Spleen (tissue), 11 donors: ENCODE measurements around the gene CEP135. TPM values are rescaled to one million over a fixed set of nuclear protein-coding genes. Genes with fewer than 3 reads are reported as not detected.

Source experiments
- DNase-seq: peaks from one replicate; pipeline ENCODE4 v3.0.0-alpha.2; 2020
- H3K27ac ChIP-seq, 8 donors: fragments of 200-600 bp; sonication (generic) in 7 of 8; 1 replicate in 4 of 8; 2 replicates in 4 of 8; pipeline versions ENCODE4 v1.5.0 to v1.8.0; 2016 to 2021; ENCODE audit warnings: inconsistent platforms in 4 of 8, mild to moderate bottlenecking in 4 of 8, moderate library complexity in 1 of 8
- H3K27me3 ChIP-seq, 7 donors: fragments of 200-600 bp; sonication (generic) in 6 of 7; replicated peaks in 1 of 7; 1 replicate in 4 of 7; 2 replicates in 3 of 7; pipeline versions ENCODE4 v1.5.0 to v1.8.0; 2016 to 2021; ENCODE audit warnings: inconsistent platforms in 3 of 7, mild to moderate bottlenecking in 1 of 7
- H3K36me3 ChIP-seq, 6 donors: fragments of 200-600 bp; sonication (generic) in 5 of 6; 1 replicate in 4 of 6; 2 replicates in 2 of 6; pipeline versions ENCODE4 v1.5.0 to v1.8.0; 2016 to 2021; ENCODE audit warnings: inconsistent platforms in 2 of 6
- H3K4me1 ChIP-seq, 6 donors: fragments of 200-600 bp; sonication (generic) in 5 of 6; 1 replicate in 3 of 6; 2 replicates in 3 of 6; pipeline versions ENCODE4 v1.5.0 to v1.8.0; 2016 to 2021; ENCODE audit warnings: inconsistent platforms in 3 of 6
- H3K4me3 ChIP-seq, 8 donors: fragments of 200-600 bp; sonication (generic) in 7 of 8; 1 replicate in 4 of 8; 2 replicates in 4 of 8; pipeline versions ENCODE4 v1.5.0 to v1.8.0; 2016 to 2021; ENCODE audit warnings: inconsistent platforms in 4 of 8, mild to moderate bottlenecking in 4 of 8, moderate library complexity in 2 of 8
- H3K9me3 ChIP-seq, 8 donors: fragments of 200-600 bp; sonication (generic) in 7 of 8; 1 replicate in 4 of 8; 2 replicates in 4 of 8; pipeline versions ENCODE4 v1.5.0 to v1.8.0; 2016 to 2021; ENCODE audit warnings: inconsistent platforms in 4 of 8
- POLR2A ChIP-seq, 3 donors: fragments of 450-650 bp; IDR thresholded peaks; one replicate each; pipeline ENCODE4 v1.5.1; 2017; ENCODE audit warnings: antibody characterized with exemption in 3 of 3, mild to moderate bottlenecking in 1 of 3
- POLR2AphosphoS5 ChIP-seq, 3 donors: sonication (generic); formaldehyde crosslinking; IDR thresholded peaks; one replicate each; pipeline ENCODE4 v1.5.1; 2017; ENCODE audit warnings: antibody characterized with exemption in 3 of 3
- WGBS, 5 donors: extraction: QIAGEN DNeasy Blood & Tissue Kit in 3 of 5; methylation state at CpG; one replicate each; pipeline versions ENCODE4 v1.1.5 to v1.1.7; 2013 to 2018; 5-methylcytosine and 5-hydroxymethylcytosine counted together
- intact Hi-C: fragments of 100-400 bp; cut with DNase I; formaldehyde crosslinking; loops from one replicate; pipeline ENCODE4 v1.15.0; 2023; ENCODE audit warnings: low total_unique reads
- polyA plus RNA-seq, 3 donors: library from polyadenylated mRNA; stranded (reverse); fragments of 200-250 nt; gene quantifications; one replicate each; pipeline ENCODE4 v1.2.1, GENCODE V29; 2013
- total RNA-seq, 7 donors: library from RNA; depleted of rRNA in 3 of 7; stranded (reverse); fragments of >200 nt in 3 of 7; fragmentation: NEBNext Ultra II Directional in 4 of 7; extraction: Animal tissue kit (Norgen Biotek cat#: 25700) in 4 of 7; gene quantifications; one replicate each; pipeline versions ENCODE4 v1.1.0 to v1.2.1, GENCODE V29; 2016 to 2021
- TF ChIP-seq, protein P1 (sequence below), 11 experiments: fragments of 200-600 bp in 7 of 11; fragments of 450-650 bp in 4 of 11; sonication (generic) in 4 of 11; IDR thresholded peaks in 8 of 11; conservative IDR thresholded peaks in 3 of 11; 1 replicate in 7 of 11; 2 replicates in 4 of 11; pipeline versions ENCODE4 v1.4.0 to v1.8.0; 2016 to 2021; ENCODE audit warnings: antibody characterized with exemption in 11 of 11, inconsistent platforms in 4 of 11, mild to moderate bottlenecking in 1 of 11
- donor health status: healthy with polysubstance abuse.
- donor health status: DM: no; HTN: no; CAD: no; lungs with moderate emphysema.
- donor health status: DM: no; HTN: no; CAD: no.
- donor health status: Bipolar disorder and iron deficiency.
- donor health status: healthy.
- donor health status: DM: no; HTN: no; CAD: no.
- donor health status: DM: yes; HTN: yes; CAD: no.

CEP135 gene
- total and polyA plus RNA-seq, 10 donors, result 2.7 to 21.5 (median 14.2) TPM

DNA sequence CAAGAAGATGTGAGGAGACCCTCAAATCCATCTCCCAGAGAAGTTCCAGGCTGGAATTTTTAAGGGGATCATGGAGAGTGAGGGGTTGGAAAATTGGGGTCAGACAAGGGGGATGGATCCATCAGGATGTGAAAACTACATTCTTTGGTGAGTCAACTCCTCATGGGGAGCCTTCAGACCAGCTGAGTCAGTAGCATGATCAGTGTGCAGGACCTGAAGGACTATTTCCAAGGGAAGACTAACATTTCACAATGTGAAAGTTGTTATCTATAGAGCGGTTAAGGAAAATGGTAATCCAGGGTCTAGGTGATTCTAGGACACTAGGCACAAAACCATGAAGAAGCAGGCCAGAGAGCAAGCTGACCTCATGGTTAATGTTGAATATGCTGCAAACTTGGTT, 38.6 kb upstream of the CEP135 start:
- TF ChIP-seq POLR2A (IDR thresholded peaks at IDR 0.05), result no peak
- TF ChIP-seq POLR2AphosphoS5 (IDR thresholded peaks at IDR 0.05), result no peak
- TF ChIP-seq, protein P1, sequence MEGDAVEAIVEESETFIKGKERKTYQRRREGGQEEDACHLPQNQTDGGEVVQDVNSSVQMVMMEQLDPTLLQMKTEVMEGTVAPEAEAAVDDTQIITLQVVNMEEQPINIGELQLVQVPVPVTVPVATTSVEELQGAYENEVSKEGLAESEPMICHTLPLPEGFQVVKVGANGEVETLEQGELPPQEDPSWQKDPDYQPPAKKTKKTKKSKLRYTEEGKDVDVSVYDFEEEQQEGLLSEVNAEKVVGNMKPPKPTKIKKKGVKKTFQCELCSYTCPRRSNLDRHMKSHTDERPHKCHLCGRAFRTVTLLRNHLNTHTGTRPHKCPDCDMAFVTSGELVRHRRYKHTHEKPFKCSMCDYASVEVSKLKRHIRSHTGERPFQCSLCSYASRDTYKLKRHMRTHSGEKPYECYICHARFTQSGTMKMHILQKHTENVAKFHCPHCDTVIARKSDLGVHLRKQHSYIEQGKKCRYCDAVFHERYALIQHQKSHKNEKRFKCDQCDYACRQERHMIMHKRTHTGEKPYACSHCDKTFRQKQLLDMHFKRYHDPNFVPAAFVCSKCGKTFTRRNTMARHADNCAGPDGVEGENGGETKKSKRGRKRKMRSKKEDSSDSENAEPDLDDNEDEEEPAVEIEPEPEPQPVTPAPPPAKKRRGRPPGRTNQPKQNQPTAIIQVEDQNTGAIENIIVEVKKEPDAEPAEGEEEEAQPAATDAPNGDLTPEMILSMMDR (IDR thresholded peaks at IDR 0.05 in 8 of 11, conservative IDR thresholded peaks at IDR 0.05 in 3 of 11), result no peak
- no peak for DNase-seq
- Histone ChIP-seq H3K27ac (no peak overlapping the region), H3K9me3 (no peaks in the 10 kb centered on the region), H3K36me3 (peaks cover 0 to 13% (median 2%) of the 10 kb centered on the region in 6 donors), H3K4me3 (no peak overlapping the region), H3K27me3 (no peaks in the 10 kb centered on the region), H3K4me1 (peaks cover 0 to 12% (median 3%) of the 10 kb centered on the region in 6 donors)
- intact Hi-C loops, result no loop called here
- WGBS, 5 donors, result 92 to 97% (median 96%) methylated on average over 1 of the region's 1 CpG

DNA sequence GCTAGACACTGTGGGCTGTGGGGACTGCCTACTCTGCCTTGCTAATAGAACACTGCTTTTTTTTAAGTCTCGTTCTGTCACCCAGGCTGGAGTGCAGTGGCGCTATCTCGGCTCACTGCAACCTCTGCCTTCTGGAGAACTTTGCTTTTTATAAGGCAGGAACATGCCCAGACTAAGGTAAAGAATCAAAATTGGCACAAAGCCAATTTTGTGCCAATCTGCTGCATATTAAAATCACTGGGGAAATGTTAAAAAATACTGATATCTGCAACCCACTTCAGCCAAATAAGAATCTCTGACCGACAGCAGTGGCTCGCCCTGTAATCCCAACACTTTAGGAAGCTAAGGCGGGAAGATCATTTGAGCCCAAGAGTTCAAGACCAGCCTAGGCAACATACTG, 36.5 kb upstream of the CEP135 start:
- DNase-seq, result no peak
- H3K4me3 ChIP-seq, result no peak overlapping the region
- H3K36me3 ChIP-seq, result no peaks in the 10 kb centered on the region
- intact Hi-C loops, result no loop called here
- WGBS, 5 donors, result 92 to 97% (median 93%) methylated on average over 6 of the region's 6 CpGs
- no peak overlapping the region for H3K27ac ChIP-seq
- no peak for TF ChIP-seq POLR2AphosphoS5 (IDR thresholded peaks at IDR 0.05)
- TF ChIP-seq, protein P1 (IDR thresholded peaks at IDR 0.05 in 8 of 11, conservative IDR thresholded peaks at IDR 0.05 in 3 of 11), result no peak
- H3K4me1 ChIP-seq, result peaks cover 0 to 7% (median 3%) of the 10 kb centered on the region in 6 donors
- H3K9me3 ChIP-seq, result no peaks in the 10 kb centered on the region
- H3K27me3 ChIP-seq, result no peaks in the 10 kb centered on the region

DNA sequence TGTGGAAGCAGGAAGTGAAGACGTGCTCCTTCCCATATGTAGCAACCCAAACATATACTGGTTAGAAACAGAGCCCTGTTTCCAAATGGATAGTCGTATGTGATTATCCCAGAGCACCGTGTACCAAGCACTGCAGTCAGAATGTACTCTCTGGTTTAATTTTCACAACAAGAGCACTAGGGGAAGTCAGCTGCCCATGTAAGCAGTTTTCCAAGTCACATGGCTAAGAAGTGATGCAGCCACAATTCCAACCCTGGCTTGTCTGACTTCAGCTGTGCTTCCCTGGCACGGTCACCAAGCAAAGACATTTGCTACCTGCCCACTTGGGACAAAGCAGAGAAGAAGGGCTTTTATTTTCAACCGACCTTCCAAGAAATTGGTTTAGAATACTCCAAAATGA, 28.2 kb upstream of the CEP135 start:
- intact Hi-C loops, result no loop called here
- TF ChIP-seq, protein P1 (IDR thresholded peaks at IDR 0.05 in 8 of 11, conservative IDR thresholded peaks at IDR 0.05 in 3 of 11), result no peak
- TF ChIP-seq POLR2A (IDR thresholded peaks at IDR 0.05), result no peak
- no peak for TF ChIP-seq POLR2AphosphoS5 (IDR thresholded peaks at IDR 0.05)
- Histone ChIP-seq H3K27me3 (no peaks in the 10 kb centered on the region), H3K9me3 (no peaks in the 10 kb centered on the region), H3K4me3 (no peak overlapping the region), H3K36me3 (no peaks in the 10 kb centered on the region), H3K27ac (no peak overlapping the region), H3K4me1 (no peaks in the 10 kb centered on the region)
- 67 to 73% (median 69%) methylated on average over 5 of the region's 5 CpGs for WGBS, 5 donors
- DNase-seq, result no peak

DNA sequence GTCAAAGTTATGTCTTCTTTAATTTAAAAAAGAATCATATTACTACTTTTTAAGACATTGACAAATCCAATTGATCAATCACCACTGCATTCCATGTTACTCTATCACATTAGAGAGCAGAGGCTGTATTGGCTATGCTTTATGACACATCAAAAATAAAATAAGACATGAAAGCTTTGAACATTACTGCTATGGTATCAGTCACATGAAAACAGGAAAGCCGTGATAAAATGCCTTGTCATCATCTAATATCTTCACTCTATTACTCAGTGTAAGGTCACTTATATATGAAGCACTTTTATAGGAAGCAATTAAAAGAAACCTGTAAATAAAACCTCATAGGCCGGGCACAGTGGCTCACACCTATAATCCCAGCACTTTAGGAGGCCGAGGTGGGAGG, 27.7 kb upstream of the CEP135 start:
- no peaks in the 10 kb centered on the region for H3K4me1 ChIP-seq
- H3K4me3 ChIP-seq, result no peak overlapping the region
- no peak for DNase-seq
- intact Hi-C loops, result no loop called here
- H3K27ac ChIP-seq, result no peak overlapping the region
- H3K9me3 ChIP-seq, result no peaks in the 10 kb centered on the region
- no peaks in the 10 kb centered on the region for H3K27me3 ChIP-seq
- WGBS, 5 donors, result 70 to 77% (median 71%) methylated on average over 3 of the region's 3 CpGs
- no peaks in the 10 kb centered on the region for H3K36me3 ChIP-seq
- TF ChIP-seq POLR2A (IDR thresholded peaks at IDR 0.05) (no peak), POLR2AphosphoS5 (IDR thresholded peaks at IDR 0.05) (no peak)
- TF ChIP-seq, protein P1 (IDR thresholded peaks at IDR 0.05 in 8 of 11, conservative IDR thresholded peaks at IDR 0.05 in 3 of 11), result no peak
